ENCODE results near the gene GIT2. TPM values are rescaled to one million over a fixed set of nuclear protein-coding genes. Genes with fewer than 3 reads are reported as not detected.

Gene GIT2
- total and polyA plus RNA-seq, 2 donors from 2014 or later = 10.4 to 46.2 TPM

- peaks cover 12 to 41% (median 28%) of the 10 kb centered on the region in 3 donors for H3K36me3 ChIP-seq (ENCODE audit: control insufficient read depth in 2 of 3, insufficient read depth in 3 of 3, low read length in 3 of 3)
- TF ChIP-seq, protein P1, sequence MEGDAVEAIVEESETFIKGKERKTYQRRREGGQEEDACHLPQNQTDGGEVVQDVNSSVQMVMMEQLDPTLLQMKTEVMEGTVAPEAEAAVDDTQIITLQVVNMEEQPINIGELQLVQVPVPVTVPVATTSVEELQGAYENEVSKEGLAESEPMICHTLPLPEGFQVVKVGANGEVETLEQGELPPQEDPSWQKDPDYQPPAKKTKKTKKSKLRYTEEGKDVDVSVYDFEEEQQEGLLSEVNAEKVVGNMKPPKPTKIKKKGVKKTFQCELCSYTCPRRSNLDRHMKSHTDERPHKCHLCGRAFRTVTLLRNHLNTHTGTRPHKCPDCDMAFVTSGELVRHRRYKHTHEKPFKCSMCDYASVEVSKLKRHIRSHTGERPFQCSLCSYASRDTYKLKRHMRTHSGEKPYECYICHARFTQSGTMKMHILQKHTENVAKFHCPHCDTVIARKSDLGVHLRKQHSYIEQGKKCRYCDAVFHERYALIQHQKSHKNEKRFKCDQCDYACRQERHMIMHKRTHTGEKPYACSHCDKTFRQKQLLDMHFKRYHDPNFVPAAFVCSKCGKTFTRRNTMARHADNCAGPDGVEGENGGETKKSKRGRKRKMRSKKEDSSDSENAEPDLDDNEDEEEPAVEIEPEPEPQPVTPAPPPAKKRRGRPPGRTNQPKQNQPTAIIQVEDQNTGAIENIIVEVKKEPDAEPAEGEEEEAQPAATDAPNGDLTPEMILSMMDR (IDR thresholded peaks at IDR 0.05; ENCODE audit: borderline replicate concordance, extremely low read depth, insufficient read depth) = no peak
- intact Hi-C loops (cut with DNase I) = no loop called here
- FAIRE-seq (no peak), DNase-seq (no peak)
- H3K27me3 ChIP-seq (ENCODE audit: control insufficient read depth, insufficient read depth, low read length) = no peaks in the 10 kb centered on the region
- no peak overlapping the region for H3K9ac ChIP-seq (ENCODE audit: low read length in 3 of 3)
- H3K4me1 ChIP-seq (ENCODE audit: control insufficient read depth in 2 of 3, insufficient read depth in 2 of 3, low read depth in 1 of 3, low read length in 3 of 3) = no peaks in the 10 kb centered on the region
- H3K4me3 ChIP-seq (ENCODE audit: low read length in 3 of 3) = no peak overlapping the region
- no peak overlapping the region for H3K27ac ChIP-seq (ENCODE audit: low read depth in 2 of 2, low read length in 2 of 2)
- H3K9me3 ChIP-seq (ENCODE audit: control insufficient read depth in 2 of 3, insufficient read depth in 1 of 3, low read length in 3 of 3) = no peaks in the 10 kb centered on the region
These were observed 12.6 kb downstream of the GIT2 start for GRCh38 chr12:109983432-109984142.

GRCh38 chr12:109982210-109982609 is 14.0 kb downstream of the GIT2 start:
- TF ChIP-seq, protein P1 (IDR thresholded peaks at IDR 0.05; ENCODE audit: borderline replicate concordance, extremely low read depth, insufficient read depth) = no peak
- FAIRE-seq = no peak
- Histone ChIP-seq H3K4me3 (ENCODE audit: low read length in 3 of 3) (no peak overlapping the region), H3K4me1 (ENCODE audit: control insufficient read depth in 2 of 3, insufficient read depth in 2 of 3, low read depth in 1 of 3, low read length in 3 of 3) (no peaks in the 10 kb centered on the region), H3K36me3 (ENCODE audit: control insufficient read depth in 2 of 3, insufficient read depth in 3 of 3, low read length in 3 of 3) (peaks cover 13 to 37% (median 28%) of the 10 kb centered on the region in 3 donors), H3K27ac (ENCODE audit: low read depth in 2 of 2, low read length in 2 of 2) (no peak overlapping the region), H3K27me3 (ENCODE audit: control insufficient read depth, insufficient read depth, low read length) (no peaks in the 10 kb centered on the region), H3K9me3 (ENCODE audit: control insufficient read depth in 2 of 3, insufficient read depth in 1 of 3, low read length in 3 of 3) (no peaks in the 10 kb centered on the region), H3K9ac (ENCODE audit: low read length in 3 of 3) (no peak overlapping the region)
- DNase-seq = no peak
- intact Hi-C loops (cut with DNase I) = no loop called here

DNA sequence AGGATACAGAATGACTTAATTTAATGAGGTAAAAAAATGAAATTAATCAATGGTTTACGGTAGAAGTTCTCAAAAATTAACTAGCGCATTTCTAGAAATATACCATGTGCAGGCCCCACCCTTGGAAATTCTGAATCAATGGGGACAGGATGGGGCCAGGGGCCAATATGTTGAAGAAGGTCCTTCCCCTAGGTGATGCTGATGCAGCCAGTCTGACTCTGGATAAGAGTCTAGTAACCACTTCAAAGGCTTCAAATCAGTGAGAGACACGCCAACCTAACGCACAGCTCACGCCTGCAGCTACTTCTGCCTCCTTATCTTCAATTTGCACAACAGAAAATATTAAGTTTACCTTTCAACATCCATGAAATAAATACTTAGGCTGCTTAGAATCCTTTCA is 14.9 kb downstream of the GIT2 start:
- Histone ChIP-seq H3K9me3 (ENCODE audit: control insufficient read depth in 2 of 3, insufficient read depth in 1 of 3, low read length in 3 of 3) (no peaks in the 10 kb centered on the region), H3K4me3 (ENCODE audit: low read length in 3 of 3) (no peak overlapping the region), H3K36me3 (ENCODE audit: control insufficient read depth in 2 of 3, insufficient read depth in 3 of 3, low read length in 3 of 3) (peaks cover 13 to 37% (median 28%) of the 10 kb centered on the region in 3 donors), H3K27ac (ENCODE audit: low read depth in 2 of 2, low read length in 2 of 2) (no peak overlapping the region), H3K27me3 (ENCODE audit: control insufficient read depth, insufficient read depth, low read length) (no peaks in the 10 kb centered on the region), H3K4me1 (ENCODE audit: control insufficient read depth in 2 of 3, insufficient read depth in 2 of 3, low read depth in 1 of 3, low read length in 3 of 3) (no peaks in the 10 kb centered on the region), H3K9ac (ENCODE audit: low read length in 3 of 3) (no peak overlapping the region)
- DNase-seq (no peak), FAIRE-seq (no peak)
- intact Hi-C loops (cut with DNase I) = no loop called here
- TF ChIP-seq, protein P1 (IDR thresholded peaks at IDR 0.05; ENCODE audit: borderline replicate concordance, extremely low read depth, insufficient read depth) = no peak
